Neural cell (in vitro differentiated cells): ENCODE results near the gene PSMG3. TPM values are rescaled to one million over a fixed set of nuclear protein-coding genes. Genes with fewer than 3 reads are reported as not detected.

Experiments
- H2AFZ ChIP-seq: fragments of 200-600, 300-800 bp; sonication (generic), shearing (Covaris generic); 2 replicates; pipeline ENCODE4 v1.6.0; 2014; ENCODE audit warnings: low read depth, mild to moderate bottlenecking, antibody characterized with exemption, low read length, moderate library complexity
- H3F3A ChIP-seq: fragments of 200-600 bp; shearing (Covaris generic); 2 replicates; pipeline ENCODE4 v1.6.1; 2016; ENCODE audit warnings: mild to moderate bottlenecking, moderate library complexity, mixed read lengths, antibody characterized with exemption, low read length; ENCODE audit not compliant: insufficient read depth, poor library complexity, severe bottlenecking
- H3K27ac ChIP-seq: fragments of 200-600, 300-800 bp; sonication (generic), shearing (Covaris generic); 2 replicates; pipeline ENCODE4 v1.5.1; 2014; ENCODE audit warnings: mild to moderate bottlenecking, low read length, moderate library complexity
- H3K27me3 ChIP-seq: fragments of 300-800, 200-600 bp; sonication (generic), shearing (Covaris generic); 2 replicates; pipeline ENCODE4 v1.6.0; 2014; ENCODE audit warnings: mild to moderate bottlenecking, low read depth, low read length, moderate library complexity; ENCODE audit not compliant: insufficient read depth
- H3K36me3 ChIP-seq: fragments of 300-800, 200-600 bp; sonication (generic), shearing (Covaris generic); 2 replicates; pipeline ENCODE4 v1.5.1; 2014; ENCODE audit warnings: mild to moderate bottlenecking, antibody characterized with exemption, low read length, moderate library complexity; ENCODE audit not compliant: insufficient read depth
- H3K4me2 ChIP-seq: fragments of 300-800, 200-600 bp; sonication (generic), shearing (Covaris generic); 2 replicates; pipeline ENCODE4 v1.6.0; 2014; ENCODE audit warnings: mild to moderate bottlenecking, low read length
- H3K4me3 ChIP-seq: fragments of 300-800, 200-600 bp; sonication (generic), shearing (Covaris generic); 2 replicates; pipeline ENCODE4 v1.5.1; 2014; ENCODE audit warnings: mild to moderate bottlenecking, low read length, moderate library complexity
- H3K79me2 ChIP-seq: fragments of 200-600 bp; shearing (Covaris generic); replicated peaks from 2 replicates; pipeline ENCODE4 v1.6.0; 2014; ENCODE audit warnings: mild to moderate bottlenecking, low read length, moderate library complexity; ENCODE audit not compliant: insufficient read depth
- H3K9ac ChIP-seq: fragments of 300-800, 200-600 bp; sonication (generic), shearing (Covaris generic); 2 replicates; pipeline ENCODE4 v1.6.1; 2016; ENCODE audit warnings: mild to moderate bottlenecking, low read length, mixed read lengths
- H3K9me2 ChIP-seq: fragments of 200-600 bp; shearing (Covaris generic); 2 replicates; pipeline ENCODE4 v1.6.1; 2016; ENCODE audit warnings: mild to moderate bottlenecking, low read length, mixed read lengths; ENCODE audit not compliant: insufficient read depth
- H3K9me3 ChIP-seq: fragments of 200-600, 300-800 bp; sonication (generic), shearing (Covaris generic); 2 replicates; pipeline ENCODE4 v1.6.1; 2016; ENCODE audit warnings: mild to moderate bottlenecking, mixed run types, low read length, moderate library complexity, mixed read lengths
- H4K20me1 ChIP-seq: fragments of 200-600 bp; shearing (Covaris generic); 2 replicates; pipeline ENCODE4 v1.6.1; 2016; ENCODE audit warnings: mild to moderate bottlenecking, mixed run types; ENCODE audit not compliant: insufficient read depth
- CTCF ChIP-seq: fragments of 450-650 bp; IDR thresholded peaks from 2 replicates; pipeline ENCODE4 v1.5.1; 2014; ENCODE audit warnings: antibody characterized with exemption, mild to moderate bottlenecking, moderate library complexity; ENCODE audit not compliant: poor library complexity, severe bottlenecking
- EP300 ChIP-seq: fragments of 450-650 bp; conservative IDR thresholded peaks from 2 replicates; pipeline ENCODE4 v1.6.1; 2014; ENCODE audit warnings: antibody characterized with exemption, mild to moderate bottlenecking, moderate library complexity; ENCODE audit not compliant: poor library complexity, severe bottlenecking
- EZH2 ChIP-seq: fragments of 200-600, 300-800 bp; shearing (Covaris generic), sonication (generic); IDR thresholded peaks from 2 replicates; pipeline ENCODE4 v1.6.1; 2014; ENCODE audit warnings: antibody characterized with exemption, low read length, borderline replicate concordance, mild to moderate bottlenecking; ENCODE audit not compliant: insufficient read depth, poor library complexity, severe bottlenecking
- MXI1 ChIP-seq: fragments of 450-650 bp; conservative IDR thresholded peaks from 2 replicates; pipeline ENCODE4 v1.6.1; 2014; ENCODE audit warnings: antibody characterized with exemption, mild to moderate bottlenecking; ENCODE audit not compliant: poor library complexity, severe bottlenecking
- POLR2AphosphoS5 ChIP-seq: IDR thresholded peaks from 2 replicates; pipeline ENCODE4 v1.6.1; 2012
- RAD21 ChIP-seq: fragments of 450-650 bp; conservative IDR thresholded peaks from 2 replicates; pipeline ENCODE4 v1.6.1; 2014; ENCODE audit warnings: antibody characterized with exemption, mild to moderate bottlenecking, moderate library complexity
- REST ChIP-seq: IDR thresholded peaks from 2 replicates; pipeline ENCODE4 v1.6.1; 2012; ENCODE audit warnings: borderline replicate concordance
- SMC3 ChIP-seq: fragments of 450-650 bp; conservative IDR thresholded peaks from 2 replicates; pipeline ENCODE4 v1.6.1; 2014; ENCODE audit warnings: antibody characterized with exemption, mild to moderate bottlenecking, moderate library complexity; ENCODE audit not compliant: poor library complexity
- TAF1 ChIP-seq: IDR thresholded peaks from 2 replicates; pipeline ENCODE4 v1.6.1; 2012; ENCODE audit warnings: low read depth
- polyA plus RNA-seq: library from polyadenylated mRNA; depleted of rRNA; stranded (reverse); fragments of >200 nt; gene quantifications from 2 replicates; pipeline ENCODE4 v1.2.3, GENCODE V29; 2014

Gene PSMG3
- polyA plus RNA-seq, 1 donor from 2014 or later, result 50.6 TPM

- no peak for TF ChIP-seq CTCF
These were observed 21.1 kb upstream of the PSMG3 start (continued) for GRCh38 chr7:1590887-1591286.

- TF ChIP-seq SMC3 (no peak), RAD21 (no peak), CTCF (no peak), EZH2 (no peak), MXI1 (no peak), EP300 (no peak), POLR2AphosphoS5 (no peak), REST (no peak), TAF1 (no peak)
- Histone ChIP-seq H3K9me2 (no peaks in the 10 kb centered on the region), H3F3A (no peaks in the 10 kb centered on the region), H3K4me3 (no peak overlapping the region), H3K4me2 (no peak overlapping the region), H2AFZ (no peak overlapping the region), H4K20me1 (no peaks in the 10 kb centered on the region), H3K27me3 (no peaks in the 10 kb centered on the region), H3K9ac (no peak overlapping the region), H3K36me3 (no peaks in the 10 kb centered on the region), H3K27ac (no peak overlapping the region), H3K79me2 (no peaks in the 10 kb centered on the region), H3K9me3 (no peaks in the 10 kb centered on the region)
These were observed 20.6 kb upstream of the PSMG3 start for GRCh38 chr7:1590476-1590875.

- no peaks in the 10 kb centered on the region for H3K27me3 ChIP-seq
- no peaks in the 10 kb centered on the region for H3K9me3 ChIP-seq
These were observed 19.1 kb upstream of the PSMG3 start for GRCh38 chr7:1588978-1589377.

More at GRCh38 chr7:1588978-1589377, 19.1 kb upstream of the PSMG3 start:
- Histone ChIP-seq H4K20me1 (no peaks in the 10 kb centered on the region), H3K9ac (no peak overlapping the region), H3F3A (no peaks in the 10 kb centered on the region), H3K79me2 (no peaks in the 10 kb centered on the region), H3K36me3 (no peaks in the 10 kb centered on the region), H3K4me3 (no peak overlapping the region), H3K9me2 (no peaks in the 10 kb centered on the region), H3K4me2 (no peak overlapping the region), H2AFZ (no peak overlapping the region), H3K27ac (no peak overlapping the region)
- TF ChIP-seq POLR2AphosphoS5 (no peak), RAD21 (no peak), EP300 (no peak)
